IMR-90 (cell line): ENCODE results near the gene ZFHX3. TPM values are rescaled to one million over a fixed set of nuclear protein-coding genes. Genes with fewer than 3 reads are reported as not detected.

ENCODE experiments used
- ATAC-seq: fragments of 200-7000 bp; cut with Tn5 transposase; 2 replicates; pipeline ENCODE4 v1.9.1; 2020; ENCODE audit warnings: low read depth, mild to moderate bottlenecking, moderate library complexity
- BruUV-seq: library from RNA; stranded (reverse); fragments of 400-500 nt; replicated peaks from 2 replicates; lab custom pipeline; 2021; lab: Mats Ljungman, UMichigan
- CTCF ChIA-PET: fragments of 300-600 bp; formaldehyde crosslinking; extraction: SDS; loops from one replicate; lab custom pipeline; 2021; ENCODE audit warnings: antibody characterized with exemption; lab: Yijun Ruan, JAX
- POLR2A ChIA-PET: fragments of 300-600 bp; sonication (Branson Sonifier 250); formaldehyde crosslinking; loops from one replicate; lab custom pipeline; 2022; ENCODE audit warnings: antibody characterized with exemption; ENCODE audit not compliant: unreplicated experiment; lab: Charles Lee
- DNase-seq: peaks from one replicate; pipeline ENCODE4 v3.0.0; 2013
- H2AFZ ChIP-seq: replicated peaks from 2 replicates; pipeline ENCODE3; 2013; ENCODE audit warnings: low read length, mild to moderate bottlenecking; ENCODE audit not compliant: poor library complexity
- H2AK5ac ChIP-seq: 2 replicates; pipeline ENCODE4 v1.6.1; 2013; ENCODE audit warnings: low read depth, low read length, inconsistent platforms
- H2AK9ac ChIP-seq: replicated peaks from 2 replicates; pipeline ENCODE3; 2013; ENCODE audit warnings: mild to moderate bottlenecking, low read depth, low read length, moderate library complexity; ENCODE audit not compliant: poor library complexity
- H2BK120ac ChIP-seq: 2 replicates; pipeline ENCODE4 v1.6.1; 2013; ENCODE audit warnings: low read depth, low read length, inconsistent platforms
- H2BK15ac ChIP-seq: 3 replicates; pipeline ENCODE4 v1.6.1; 2013; ENCODE audit warnings: low read depth, low read length, inconsistent platforms
- H2BK20ac ChIP-seq: 2 replicates; pipeline ENCODE4 v1.6.1; 2013; ENCODE audit warnings: low read depth, mild to moderate bottlenecking, inconsistent platforms, low read length, moderate library complexity
- H2BK5ac ChIP-seq: 2 replicates; pipeline ENCODE4 v1.6.1; 2013; ENCODE audit warnings: mild to moderate bottlenecking, low read depth, low read length, inconsistent platforms; ENCODE audit not compliant: poor library complexity, severe bottlenecking
- H3K14ac ChIP-seq: replicated peaks from 2 replicates; pipeline ENCODE4 v1.6.1; 2013; ENCODE audit warnings: low read depth, low read length, inconsistent platforms
- H3K18ac ChIP-seq: 2 replicates; pipeline ENCODE4 v1.6.1; 2013; ENCODE audit warnings: low read depth, low read length, control low read depth
- H3K23ac ChIP-seq: 2 replicates; pipeline ENCODE4 v1.6.1; 2013; ENCODE audit warnings: low read depth, low read length, inconsistent platforms
- H3K27ac ChIP-seq: 2 replicates; pipeline ENCODE4 v1.5.1; 2013; ENCODE audit warnings: mild to moderate bottlenecking, control low read depth, low read length; ENCODE audit not compliant: insufficient read depth
- H3K27me3 ChIP-seq: 2 replicates; pipeline ENCODE4 v1.6.1; 2013; ENCODE audit warnings: low read length; ENCODE audit not compliant: control insufficient read depth, insufficient read depth
- H3K36me3 ChIP-seq: 2 replicates; pipeline ENCODE4 v1.6.1; 2013; ENCODE audit warnings: low read length, mixed read lengths; ENCODE audit not compliant: control insufficient read depth, insufficient read depth
- H3K4ac ChIP-seq: 2 replicates; pipeline ENCODE4 v1.6.1; 2013; ENCODE audit warnings: low read depth, low read length, inconsistent platforms
- H3K4me1 ChIP-seq: 2 replicates; pipeline ENCODE4 v1.6.1; 2013; ENCODE audit warnings: low read length, mixed read lengths; ENCODE audit not compliant: control insufficient read depth, insufficient read depth
- H3K4me2 ChIP-seq: 2 replicates; pipeline ENCODE4 v1.6.1; 2013; ENCODE audit warnings: low read depth, mild to moderate bottlenecking, control low read depth, low read length, moderate library complexity
- H3K4me3 ChIP-seq: 2 replicates; pipeline ENCODE4 v1.5.1; 2013; ENCODE audit warnings: low read depth, mild to moderate bottlenecking, control low read depth, low read length, moderate library complexity; ENCODE audit not compliant: insufficient read depth
- H3K56ac ChIP-seq: 2 replicates; pipeline ENCODE4 v1.6.1; 2013; ENCODE audit warnings: low read length, inconsistent platforms; ENCODE audit not compliant: insufficient read depth; ENCODE audit errors: extremely low read depth
- H3K79me1 ChIP-seq, 2 experiments: 2 replicates each; pipeline ENCODE4 v1.6.1; 2013; ENCODE audit warnings: low read length in 2 of 2, inconsistent platforms in 1 of 2, low read depth in 1 of 2
- H3K9ac ChIP-seq: 2 replicates; pipeline ENCODE4 v1.6.1; 2013; ENCODE audit warnings: low read depth, low read length, control low read depth
- H3K9me1 ChIP-seq: 2 replicates; pipeline ENCODE4 v1.6.1; 2013; ENCODE audit warnings: low read length, inconsistent platforms; ENCODE audit not compliant: insufficient read depth
- H3K9me3 ChIP-seq: 2 replicates; pipeline ENCODE4 v1.6.1; 2013; ENCODE audit warnings: low read length; ENCODE audit not compliant: control insufficient read depth, insufficient read depth
- H4K20me1 ChIP-seq: 2 replicates; pipeline ENCODE4 v1.6.1; 2013; ENCODE audit warnings: low read length, inconsistent platforms; ENCODE audit not compliant: insufficient read depth
- H4K5ac ChIP-seq: 2 replicates; pipeline ENCODE4 v1.6.1; 2013; ENCODE audit warnings: mild to moderate bottlenecking, low read depth, low read length, control low read depth
- H4K8ac ChIP-seq, 2 experiments: 2 replicates each; pipeline ENCODE4 v1.6.1; 2013; ENCODE audit warnings: low read depth in 2 of 2, low read length in 2 of 2, control low read depth in 1 of 2, inconsistent platforms in 1 of 2
- H4K91ac ChIP-seq: 2 replicates; pipeline ENCODE4 v1.6.1; 2013; ENCODE audit warnings: low read depth, low read length, inconsistent platforms; ENCODE audit not compliant: insufficient read depth
- BHLHE40 ChIP-seq: fragments of 150-350 bp; IDR thresholded peaks from 2 replicates; pipeline ENCODE4 v1.6.1; 2016; ENCODE audit warnings: mild to moderate bottlenecking, low read depth, low read length
- CEBPB ChIP-seq: IDR thresholded peaks from 2 replicates; pipeline ENCODE4 v1.6.1; 2012; ENCODE audit warnings: low read depth, low read length, improper control_type of control experiment
- CTCF ChIP-seq: conservative IDR thresholded peaks from 2 replicates; pipeline ENCODE4 v1.5.1; 2012; ENCODE audit warnings: mild to moderate bottlenecking, low read depth, low read length, improper control_type of control experiment
- ELK1 ChIP-seq: fragments of 150-350 bp; IDR thresholded peaks from 2 replicates; pipeline ENCODE4 v1.6.1; 2016; ENCODE audit warnings: low read depth, mild to moderate bottlenecking, low read length, moderate library complexity, borderline replicate concordance
- FOS ChIP-seq: fragments of 150-350 bp; IDR thresholded peaks from 2 replicates; pipeline ENCODE4 v1.6.1; 2016; ENCODE audit warnings: low read depth, low read length
- MAZ ChIP-seq: IDR thresholded peaks from 2 replicates; pipeline ENCODE4 v1.6.1; 2012; ENCODE audit warnings: low read depth, mild to moderate bottlenecking, low read length, improper control_type of control experiment, moderate library complexity, borderline replicate concordance
- MXI1 ChIP-seq: IDR thresholded peaks from 2 replicates; pipeline ENCODE4 v1.6.1; 2012; ENCODE audit warnings: low read depth, mild to moderate bottlenecking, low read length, moderate library complexity, borderline replicate concordance
- NFE2L2 ChIP-seq: fragments of 150-350 bp; IDR thresholded peaks from 2 replicates; pipeline ENCODE4 v1.6.1; 2016; ENCODE audit warnings: low read depth, mild to moderate bottlenecking, low read length
- POLR2A ChIP-seq: IDR thresholded peaks from 2 replicates; pipeline ENCODE4 v1.6.1; 2012; ENCODE audit warnings: mild to moderate bottlenecking, low read depth, low read length
- RAD21 ChIP-seq: IDR thresholded peaks from 2 replicates; pipeline ENCODE4 v1.6.1; 2012; ENCODE audit warnings: low read length, improper control_type of control experiment
- RCOR1 ChIP-seq: IDR thresholded peaks from 2 replicates; pipeline ENCODE4 v1.6.1; 2012; ENCODE audit warnings: mild to moderate bottlenecking, low read length, improper control_type of control experiment; ENCODE audit not compliant: insufficient replicate concordance
- RFX5 ChIP-seq: IDR thresholded peaks from 2 replicates; pipeline ENCODE4 v1.8.0; 2012; ENCODE audit warnings: low read depth, mild to moderate bottlenecking, low read length, moderate library complexity
- SMC3 ChIP-seq: fragments of 150-350 bp; IDR thresholded peaks from 2 replicates; pipeline ENCODE4 v1.6.1; 2016; ENCODE audit warnings: low read depth, mild to moderate bottlenecking, antibody characterized with exemption, low read length, moderate library complexity
- WGBS, 2 experiments: methylation state at CpG; one replicate each; pipeline versions ENCODE4 v1.1.5 to v1.1.7; 2013; ENCODE audit warnings: missing lambda C conversion rate in 2 of 2; ENCODE audit not compliant: insufficient read length in 1 of 2; ENCODE audit errors: extremely low coverage in 2 of 2; 5-methylcytosine and 5-hydroxymethylcytosine counted together
- dilution Hi-C: fragments of 300-500 bp; cut with HindIII; formaldehyde crosslinking; loops from one replicate; pipeline ENCODE4 v1.14.3; 2018; ENCODE audit warnings: low sequenced_read_pairs; ENCODE audit not compliant: unreplicated experiment
- in situ Hi-C: fragments of 300-500 bp; cut with MboI; formaldehyde crosslinking; loops from 3 replicates; pipeline ENCODE4 v1.14.3; 2019; ENCODE audit warnings: low sequenced_read_pairs, inconsistent platforms, mixed read lengths
- intact Hi-C: fragments of 100-400 bp; cut with micrococcal nuclease; formaldehyde crosslinking; loops from 2 replicates; pipeline ENCODE4 v1.10.0; 2022
- polyA plus RNA-seq, 3 experiments: library from polyadenylated mRNA; depleted of rRNA; stranded (reverse); fragments of >200 nt; gene quantifications; 2 replicates each; pipeline ENCODE4 v1.2.3, GENCODE V29; 2012; ENCODE audit warnings: low replicate concordance in 1 of 3
- total RNA-seq: library from RNA; depleted of rRNA; stranded (reverse); fragments of >200 nt; gene quantifications from 2 replicates; pipeline ENCODE4 v1.2.3, GENCODE V29; 2012

Gene ZFHX3
- total and polyA plus RNA-seq, 2 of the 4 experiments (the other 2 are of a cell fraction), result 1.4 to 1.7 TPM

GRCh38 chr16:72901000-72901627 is 146.8 kb downstream of the ZFHX3 start:
- H3K79me1 ChIP-seq, result peaks cover 15 to 46% of the 10 kb centered on the region in 2 experiments
- H3K36me3 ChIP-seq, result peaks cover 2% of the 10 kb centered on the region
- no peak overlapping the region for H3K4me3 ChIP-seq
- no peak overlapping the region for H3K4ac ChIP-seq
- H3K9ac ChIP-seq, result no peak overlapping the region
- no peak overlapping the region for H3K4me2 ChIP-seq
- no peaks in the 10 kb centered on the region for H3K9me3 ChIP-seq
- ChIA-PET CTCF (no interaction called here), POLR2A (no interaction called here)
- H3K18ac ChIP-seq, result no peak overlapping the region
- BruUV-seq, result no TSS peak
- in situ Hi-C loops (no loop called here), intact Hi-C loops (no loop called here), dilution Hi-C loops (no loop called here)
- no peak overlapping the region for H4K5ac ChIP-seq
- no peak overlapping the region for H2AK5ac ChIP-seq
- H3K23ac ChIP-seq, result no peak overlapping the region
- peaks cover 9% of the 10 kb centered on the region for H3K9me1 ChIP-seq
- ATAC-seq (no peak), DNase-seq (no peak)
- H4K20me1 ChIP-seq, result peaks cover 18% of the 10 kb centered on the region; the same call in 1 of the 2 replicates
- no peak overlapping the region for H2BK120ac ChIP-seq
- H2BK20ac ChIP-seq, result no peak overlapping the region
- H2BK15ac ChIP-seq, result no peak overlapping the region
- no peak overlapping the region for H4K8ac ChIP-seq
- no peak overlapping the region for H4K91ac ChIP-seq
- H2AFZ ChIP-seq, result no peak overlapping the region
- no peak overlapping the region for H3K56ac ChIP-seq
- WGBS, 2 experiments, result 86% methylated on average over 6 of the region's 14 CpGs; no CpG with 5 or more reads in 1 of the 2 experiments
- H3K14ac ChIP-seq, result no peak overlapping the region
- TF ChIP-seq FOS (no peak), CEBPB (no peak), MAZ (no peak), ELK1 (no peak), RCOR1 (no peak), SMC3 (no peak), CTCF (no peak), RAD21 (no peak), BHLHE40 (no peak), NFE2L2 (no peak), POLR2A (no peak), RFX5 (no peak), MXI1 (no peak)
- H2BK5ac ChIP-seq, result no peak overlapping the region
- H2AK9ac ChIP-seq, result no peak overlapping the region
- H3K27ac ChIP-seq, result no peak overlapping the region
- peaks cover 7% of the 10 kb centered on the region for H3K4me1 ChIP-seq
- H3K27me3 ChIP-seq, result no peaks in the 10 kb centered on the region
